Fibroblast of skin of back (primary cell): ENCODE data around the gene SSH2.

Experiments used
- DNase-seq: peaks from one replicate; pipeline ENCODE4 v3.0.0-alpha.2; 2013

The SSH2 gene

GRCh38 chr17:29585080-29585751, 344.8 kb downstream of the SSH2 start:
- DNase-seq, result peak; percentile 52

- peak; percentile 30 for DNase-seq
These were observed 345.5 kb downstream of the SSH2 start for GRCh38 chr17:29584452-29585079.

- DNase-seq, result no peak
These were observed 346.4 kb downstream of the SSH2 start for GRCh38 chr17:29583324-29584248.

GRCh38 chr17:29582772-29583171, 347.3 kb downstream of the SSH2 start:
- no peak for DNase-seq

GRCh38 chr17:29582254-29582765, 347.7 kb downstream of the SSH2 start:
- no peak for DNase-seq

GRCh38 chr17:29581583-29582253, 348.3 kb downstream of the SSH2 start:
- DNase-seq, result no peak

GRCh38 chr17:29579866-29580771, 349.9 kb downstream of the SSH2 start:
- DNase-seq, result peak; percentile 80

GRCh38 chr17:29578626-29579485, 351.2 kb downstream of the SSH2 start:
- no peak for DNase-seq

- peak; percentile 35 for DNase-seq
These were observed 352.4 kb downstream of the SSH2 start for GRCh38 chr17:29577385-29578211.

- no peak for DNase-seq
These were observed 353.0 kb downstream of the SSH2 start for GRCh38 chr17:29577001-29577370.

- no peak for DNase-seq
These were observed 353.6 kb downstream of the SSH2 start for GRCh38 chr17:29576214-29577000.
